IMR-90 (cell line): ENCODE measurements around the gene PIEZO1. TPM values are rescaled to one million over a fixed set of nuclear protein-coding genes. Genes with fewer than 3 reads are reported as not detected.

Experiments
- ATAC-seq: fragments of 200-7000 bp; cut with Tn5 transposase; 2 replicates; pipeline ENCODE4 v1.9.1; 2020; ENCODE audit warnings: low read depth, mild to moderate bottlenecking, moderate library complexity
- BruUV-seq: library from RNA; stranded (reverse); fragments of 400-500 nt; replicated peaks from 2 replicates; lab custom pipeline; 2021; lab: Mats Ljungman, UMichigan
- CTCF ChIA-PET: fragments of 300-600 bp; formaldehyde crosslinking; extraction: SDS; loops from one replicate; lab custom pipeline; 2021; ENCODE audit warnings: antibody characterized with exemption; lab: Yijun Ruan, JAX
- POLR2A ChIA-PET: fragments of 300-600 bp; sonication (Branson Sonifier 250); formaldehyde crosslinking; loops from one replicate; lab custom pipeline; 2022; ENCODE audit warnings: antibody characterized with exemption; ENCODE audit not compliant: unreplicated experiment; lab: Charles Lee
- DNase-seq: peaks from one replicate; pipeline ENCODE4 v3.0.0; 2013
- H2AFZ ChIP-seq: replicated peaks from 2 replicates; pipeline ENCODE3; 2013; ENCODE audit warnings: low read length, mild to moderate bottlenecking; ENCODE audit not compliant: poor library complexity
- H2AK5ac ChIP-seq: 2 replicates; pipeline ENCODE4 v1.6.1; 2013; ENCODE audit warnings: low read depth, low read length, inconsistent platforms
- H2AK9ac ChIP-seq: replicated peaks from 2 replicates; pipeline ENCODE3; 2013; ENCODE audit warnings: mild to moderate bottlenecking, low read depth, low read length, moderate library complexity; ENCODE audit not compliant: poor library complexity
- H2BK120ac ChIP-seq: 2 replicates; pipeline ENCODE4 v1.6.1; 2013; ENCODE audit warnings: low read depth, low read length, inconsistent platforms
- H2BK15ac ChIP-seq: 3 replicates; pipeline ENCODE4 v1.6.1; 2013; ENCODE audit warnings: low read depth, low read length, inconsistent platforms
- H2BK20ac ChIP-seq: 2 replicates; pipeline ENCODE4 v1.6.1; 2013; ENCODE audit warnings: low read depth, mild to moderate bottlenecking, inconsistent platforms, low read length, moderate library complexity
- H2BK5ac ChIP-seq: 2 replicates; pipeline ENCODE4 v1.6.1; 2013; ENCODE audit warnings: mild to moderate bottlenecking, low read depth, low read length, inconsistent platforms; ENCODE audit not compliant: poor library complexity, severe bottlenecking
- H3K14ac ChIP-seq: replicated peaks from 2 replicates; pipeline ENCODE4 v1.6.1; 2013; ENCODE audit warnings: low read depth, low read length, inconsistent platforms
- H3K18ac ChIP-seq: 2 replicates; pipeline ENCODE4 v1.6.1; 2013; ENCODE audit warnings: low read depth, low read length, control low read depth
- H3K23ac ChIP-seq: 2 replicates; pipeline ENCODE4 v1.6.1; 2013; ENCODE audit warnings: low read depth, low read length, inconsistent platforms
- H3K27ac ChIP-seq: 2 replicates; pipeline ENCODE4 v1.5.1; 2013; ENCODE audit warnings: mild to moderate bottlenecking, control low read depth, low read length; ENCODE audit not compliant: insufficient read depth
- H3K27me3 ChIP-seq: 2 replicates; pipeline ENCODE4 v1.6.1; 2013; ENCODE audit warnings: low read length; ENCODE audit not compliant: control insufficient read depth, insufficient read depth
- H3K36me3 ChIP-seq: 2 replicates; pipeline ENCODE4 v1.6.1; 2013; ENCODE audit warnings: low read length, mixed read lengths; ENCODE audit not compliant: control insufficient read depth, insufficient read depth
- H3K4ac ChIP-seq: 2 replicates; pipeline ENCODE4 v1.6.1; 2013; ENCODE audit warnings: low read depth, low read length, inconsistent platforms
- H3K4me1 ChIP-seq: 2 replicates; pipeline ENCODE4 v1.6.1; 2013; ENCODE audit warnings: low read length, mixed read lengths; ENCODE audit not compliant: control insufficient read depth, insufficient read depth
- H3K4me2 ChIP-seq: 2 replicates; pipeline ENCODE4 v1.6.1; 2013; ENCODE audit warnings: low read depth, mild to moderate bottlenecking, control low read depth, low read length, moderate library complexity
- H3K4me3 ChIP-seq: 2 replicates; pipeline ENCODE4 v1.5.1; 2013; ENCODE audit warnings: low read depth, mild to moderate bottlenecking, control low read depth, low read length, moderate library complexity; ENCODE audit not compliant: insufficient read depth
- H3K56ac ChIP-seq: 2 replicates; pipeline ENCODE4 v1.6.1; 2013; ENCODE audit warnings: low read length, inconsistent platforms; ENCODE audit not compliant: insufficient read depth; ENCODE audit errors: extremely low read depth
- H3K79me1 ChIP-seq, 2 experiments: 2 replicates each; pipeline ENCODE4 v1.6.1; 2013; ENCODE audit warnings: low read length in 2 of 2, inconsistent platforms in 1 of 2, low read depth in 1 of 2
- H3K9ac ChIP-seq: 2 replicates; pipeline ENCODE4 v1.6.1; 2013; ENCODE audit warnings: low read depth, low read length, control low read depth
- H3K9me1 ChIP-seq: 2 replicates; pipeline ENCODE4 v1.6.1; 2013; ENCODE audit warnings: low read length, inconsistent platforms; ENCODE audit not compliant: insufficient read depth
- H3K9me3 ChIP-seq: 2 replicates; pipeline ENCODE4 v1.6.1; 2013; ENCODE audit warnings: low read length; ENCODE audit not compliant: control insufficient read depth, insufficient read depth
- H4K20me1 ChIP-seq: 2 replicates; pipeline ENCODE4 v1.6.1; 2013; ENCODE audit warnings: low read length, inconsistent platforms; ENCODE audit not compliant: insufficient read depth
- H4K5ac ChIP-seq: 2 replicates; pipeline ENCODE4 v1.6.1; 2013; ENCODE audit warnings: mild to moderate bottlenecking, low read depth, low read length, control low read depth
- H4K8ac ChIP-seq, 2 experiments: 2 replicates each; pipeline ENCODE4 v1.6.1; 2013; ENCODE audit warnings: low read depth in 2 of 2, low read length in 2 of 2, control low read depth in 1 of 2, inconsistent platforms in 1 of 2
- H4K91ac ChIP-seq: 2 replicates; pipeline ENCODE4 v1.6.1; 2013; ENCODE audit warnings: low read depth, low read length, inconsistent platforms; ENCODE audit not compliant: insufficient read depth
- CEBPB ChIP-seq: IDR thresholded peaks from 2 replicates; pipeline ENCODE4 v1.6.1; 2012; ENCODE audit warnings: low read depth, low read length, improper control_type of control experiment
- FOS ChIP-seq: fragments of 150-350 bp; IDR thresholded peaks from 2 replicates; pipeline ENCODE4 v1.6.1; 2016; ENCODE audit warnings: low read depth, low read length
- MXI1 ChIP-seq: IDR thresholded peaks from 2 replicates; pipeline ENCODE4 v1.6.1; 2012; ENCODE audit warnings: low read depth, mild to moderate bottlenecking, low read length, moderate library complexity, borderline replicate concordance
- POLR2A ChIP-seq: IDR thresholded peaks from 2 replicates; pipeline ENCODE4 v1.6.1; 2012; ENCODE audit warnings: mild to moderate bottlenecking, low read depth, low read length
- RFX5 ChIP-seq: IDR thresholded peaks from 2 replicates; pipeline ENCODE4 v1.8.0; 2012; ENCODE audit warnings: low read depth, mild to moderate bottlenecking, low read length, moderate library complexity
- SMC3 ChIP-seq: fragments of 150-350 bp; IDR thresholded peaks from 2 replicates; pipeline ENCODE4 v1.6.1; 2016; ENCODE audit warnings: low read depth, mild to moderate bottlenecking, antibody characterized with exemption, low read length, moderate library complexity
- WGBS, 2 experiments: methylation state at CpG; one replicate each; pipeline versions ENCODE4 v1.1.5 to v1.1.7; 2013; ENCODE audit warnings: missing lambda C conversion rate in 2 of 2; ENCODE audit not compliant: insufficient read length in 1 of 2; ENCODE audit errors: extremely low coverage in 2 of 2; 5-methylcytosine and 5-hydroxymethylcytosine counted together
- dilution Hi-C: fragments of 300-500 bp; cut with HindIII; formaldehyde crosslinking; loops from one replicate; pipeline ENCODE4 v1.14.3; 2018; ENCODE audit warnings: low sequenced_read_pairs; ENCODE audit not compliant: unreplicated experiment
- in situ Hi-C: fragments of 300-500 bp; cut with MboI; formaldehyde crosslinking; loops from 3 replicates; pipeline ENCODE4 v1.14.3; 2019; ENCODE audit warnings: low sequenced_read_pairs, inconsistent platforms, mixed read lengths
- intact Hi-C: fragments of 100-400 bp; cut with micrococcal nuclease; formaldehyde crosslinking; loops from 2 replicates; pipeline ENCODE4 v1.10.0; 2022
- polyA plus RNA-seq, 3 experiments: library from polyadenylated mRNA; depleted of rRNA; stranded (reverse); fragments of >200 nt; gene quantifications; 2 replicates each; pipeline ENCODE4 v1.2.3, GENCODE V29; 2012; ENCODE audit warnings: low replicate concordance in 1 of 3
- total RNA-seq: library from RNA; depleted of rRNA; stranded (reverse); fragments of >200 nt; gene quantifications from 2 replicates; pipeline ENCODE4 v1.2.3, GENCODE V29; 2012

The PIEZO1 gene
- total and polyA plus RNA-seq, 2 of the 4 experiments (the other 2 are of a cell fraction): 36.2 to 372 TPM

DNA sequence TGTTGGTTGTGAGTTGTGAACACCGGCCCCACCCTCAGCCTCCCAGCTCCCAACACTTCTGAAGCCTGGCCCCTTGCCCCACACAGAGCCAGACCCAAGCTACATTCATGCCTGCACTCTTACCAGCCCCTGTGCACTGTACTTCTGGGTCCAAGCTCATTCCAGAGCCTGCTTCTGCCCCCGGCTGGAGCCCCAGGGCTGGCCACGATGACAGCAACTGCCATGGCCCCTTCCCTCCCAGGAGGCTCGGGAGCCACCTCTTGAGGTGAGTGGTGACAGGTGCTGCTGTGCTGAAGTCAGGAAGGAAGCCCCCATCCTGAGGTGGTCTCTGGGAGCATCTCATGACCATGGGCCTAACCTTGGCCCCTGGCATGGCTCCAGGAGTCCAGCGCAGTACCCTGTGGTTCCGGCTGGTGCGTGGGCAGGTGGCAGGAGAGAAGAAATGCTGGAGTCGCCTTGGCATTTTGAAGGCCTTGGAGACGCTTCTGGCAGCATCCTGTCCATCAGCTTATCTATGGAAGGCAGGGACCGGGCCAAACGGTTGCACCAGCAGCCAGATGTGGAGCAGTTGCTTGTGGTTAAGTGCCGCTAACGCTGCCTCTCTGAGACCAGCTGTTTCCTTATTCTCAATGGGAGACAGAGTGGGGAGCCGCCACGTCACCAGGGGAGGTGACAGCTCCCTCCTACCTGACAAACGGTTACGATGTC is 14.7 kb upstream of the PIEZO1 start:
- Histone ChIP-seq H3K36me3 (no peaks in the 10 kb centered on the region), H4K8ac (no peak overlapping the region), H3K4ac (no peak overlapping the region), H2AFZ (no peak overlapping the region), H3K4me1 (peaks cover 6% of the 10 kb centered on the region; the same call in 1 of the 2 replicates), H2AK9ac (peak overlapping the region; percentile 66), H3K9me1 (peaks cover 3% of the 10 kb centered on the region; the same call in 1 of the 2 replicates), H2AK5ac (no peak overlapping the region), H4K91ac (no peak overlapping the region), H3K18ac (no peak overlapping the region), H3K4me2 (no peak overlapping the region), H2BK15ac (no peak overlapping the region), H3K9me3 (no peaks in the 10 kb centered on the region), H3K14ac (no peak overlapping the region), H4K20me1 (no peaks in the 10 kb centered on the region), H3K27ac (no peak overlapping the region), H3K79me1 (peaks cover 1 to 18% of the 10 kb centered on the region in 2 experiments; a peak in 3 of 4 replicates), H2BK20ac (no peak overlapping the region), H2BK5ac (no peak overlapping the region), H3K27me3 (no peaks in the 10 kb centered on the region), H3K9ac (no peak overlapping the region), H3K23ac (no peak overlapping the region), H2BK120ac (no peak overlapping the region), H3K56ac (no peak overlapping the region), H4K5ac (no peak overlapping the region), H3K4me3 (no peak overlapping the region)
- WGBS, 2 experiments: 68% methylated on average over 6 of the region's 17 CpGs; no CpG with 5 or more reads in 1 of the 2 experiments
- no TSS peak for BruUV-seq
- DNase-seq (no peak), ATAC-seq (no peak)
- TF ChIP-seq FOS: no peak
- TF ChIP-seq MXI1: no peak
- no peak for TF ChIP-seq RFX5
- TF ChIP-seq POLR2A: no peak
- no peak for TF ChIP-seq SMC3
- no peak for TF ChIP-seq CEBPB
- dilution Hi-C loops (no loop called here), in situ Hi-C loops (no loop called here), intact Hi-C loops (no loop called here)
- ChIA-PET POLR2A (no interaction called here), CTCF (no interaction called here)
